GM19239 (cell line): ENCODE measurements around the gene CRAMP1.

Experiments
- DNase-seq: peaks from one replicate; pipeline ENCODE4 v3.0.0; 2011; ENCODE audit warnings: low spot score; ENCODE audit not compliant: insufficient read length
- FAIRE-seq: peaks from 2 replicates; lab custom pipeline; 2011; peaks lifted over from hg19 to GRCh38; lab: Jason Lieb, UNC

The CRAMP1 gene

GRCh38 chr16:1654505-1655268 is 42.5 kb downstream of the CRAMP1 start:
- FAIRE-seq (no peak), DNase-seq (no peak)

GRCh38 chr16:1655269-1655807 is 43.2 kb downstream of the CRAMP1 start:
- FAIRE-seq, result no peak
- no peak for DNase-seq

GRCh38 chr16:1655909-1656807 is 44.0 kb downstream of the CRAMP1 start:
- FAIRE-seq (no peak), DNase-seq (no peak)

GRCh38 chr16:1656808-1657617 is 44.9 kb downstream of the CRAMP1 start:
- DNase-seq (no peak), FAIRE-seq (no peak)

- DNase-seq (no peak), FAIRE-seq (no peak)
Measured at GRCh38 chr16:1657841-1658240, 45.7 kb downstream of the CRAMP1 start.

- no peak for FAIRE-seq
- DNase-seq, result no peak
Measured at GRCh38 chr16:1659031-1659430, 46.9 kb downstream of the CRAMP1 start.

- DNase-seq (no peak), FAIRE-seq (no peak)
Measured at GRCh38 chr16:1661826-1662225, 49.7 kb downstream of the CRAMP1 start.

- no peak for FAIRE-seq
- no peak for DNase-seq
Measured at GRCh38 chr16:1662543-1662942, 50.4 kb downstream of the CRAMP1 start.

GRCh38 chr16:1665829-1666228 is 53.7 kb downstream of the CRAMP1 start:
- FAIRE-seq (no peak), DNase-seq (no peak)

- FAIRE-seq (no peak), DNase-seq (no peak)
Measured at GRCh38 chr16:1666316-1666715, 54.2 kb downstream of the CRAMP1 start.

GRCh38 chr16:1667271-1667670 is 55.1 kb downstream of the CRAMP1 start:
- DNase-seq, result no peak
- no peak for FAIRE-seq

GRCh38 chr16:1667916-1668315 is 55.8 kb downstream of the CRAMP1 start:
- no peak for FAIRE-seq

GRCh38 chr16:1668612-1669319 is 56.6 kb downstream of the CRAMP1 start:
- FAIRE-seq (no peak), DNase-seq (no peak)

More at GRCh38 chr16:1667916-1668315, 55.8 kb downstream of the CRAMP1 start:
- no peak for DNase-seq

- DNase-seq, result no peak
- FAIRE-seq, result no peak
Measured at GRCh38 chr16:1669698-1670097, 57.5 kb downstream of the CRAMP1 start.

- DNase-seq (no peak), FAIRE-seq (no peak)
Measured at GRCh38 chr16:1670371-1670770, 58.2 kb downstream of the CRAMP1 start.

- no peak for FAIRE-seq
Measured at GRCh38 chr16:1670866-1671265, 58.7 kb downstream of the CRAMP1 start.

GRCh38 chr16:1673424-1674151 is 61.4 kb downstream of the CRAMP1 start:
- FAIRE-seq (no peak), DNase-seq (no peak)

More at GRCh38 chr16:1670866-1671265, 58.7 kb downstream of the CRAMP1 start:
- no peak for DNase-seq

GRCh38 chr16:1674306-1674705 is 62.1 kb downstream of the CRAMP1 start:
- no peak for FAIRE-seq
- DNase-seq, result no peak
